Measurements from ENCODE around the gene ADGRG6. TPM values are rescaled to one million over a fixed set of nuclear protein-coding genes. Genes with fewer than 3 reads are reported as not detected.

ADGRG6 gene
- total RNA-seq, 1 experiment from 2014 or later = 0.49 TPM

DNA sequence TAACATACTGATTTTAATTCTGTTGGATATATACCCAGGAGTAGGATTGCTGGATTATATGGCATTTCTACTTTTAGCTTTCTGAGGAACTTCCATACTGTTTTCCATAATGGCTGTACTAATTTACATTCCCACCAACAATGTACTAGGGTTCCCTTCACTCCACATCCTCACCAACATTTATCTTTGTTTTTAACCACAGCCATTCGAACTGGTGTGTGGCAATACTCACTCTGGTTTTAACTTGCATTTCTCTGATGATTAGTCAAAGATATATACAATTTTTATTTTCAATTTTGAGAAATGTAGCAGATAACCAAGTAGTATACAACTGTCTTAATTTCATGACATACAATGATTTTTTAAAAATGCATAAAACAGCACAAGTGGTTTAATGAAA, 30.3 kb upstream of the ADGRG6 start:
- no peak for DNase-seq (ENCODE audit: low spot score)
- Histone ChIP-seq H3K27ac (ENCODE audit: low read depth, low read length, poor library complexity, severe bottlenecking) (no peak overlapping the region), H3K9me3 (ENCODE audit: low read depth, low read length, poor library complexity, severe bottlenecking) (no peaks in the 10 kb centered on the region), H3K4me1 (ENCODE audit: insufficient read depth, low read length, poor library complexity, severe bottlenecking) (no peaks in the 10 kb centered on the region), H3K27me3 (replicated peaks; ENCODE audit: insufficient read depth, low read depth, low read length, poor library complexity) (no peaks in the 10 kb centered on the region), H3K36me3 (ENCODE audit: insufficient read depth, low read length, poor library complexity, severe bottlenecking) (no peaks in the 10 kb centered on the region), H3K4me3 (ENCODE audit: low read depth, low read length, poor library complexity, severe bottlenecking) (no peak overlapping the region)
- intact Hi-C loops (cut with micrococcal nuclease; ENCODE audit: unreplicated experiment) = no loop called here
- no TSS peak for BruUV-seq (replicated peaks)
- ChIA-PET CTCF (no interaction called here), POLR2A (ENCODE audit: low non-redundant PET) (no interaction called here)
- TF ChIP-seq, protein P1, sequence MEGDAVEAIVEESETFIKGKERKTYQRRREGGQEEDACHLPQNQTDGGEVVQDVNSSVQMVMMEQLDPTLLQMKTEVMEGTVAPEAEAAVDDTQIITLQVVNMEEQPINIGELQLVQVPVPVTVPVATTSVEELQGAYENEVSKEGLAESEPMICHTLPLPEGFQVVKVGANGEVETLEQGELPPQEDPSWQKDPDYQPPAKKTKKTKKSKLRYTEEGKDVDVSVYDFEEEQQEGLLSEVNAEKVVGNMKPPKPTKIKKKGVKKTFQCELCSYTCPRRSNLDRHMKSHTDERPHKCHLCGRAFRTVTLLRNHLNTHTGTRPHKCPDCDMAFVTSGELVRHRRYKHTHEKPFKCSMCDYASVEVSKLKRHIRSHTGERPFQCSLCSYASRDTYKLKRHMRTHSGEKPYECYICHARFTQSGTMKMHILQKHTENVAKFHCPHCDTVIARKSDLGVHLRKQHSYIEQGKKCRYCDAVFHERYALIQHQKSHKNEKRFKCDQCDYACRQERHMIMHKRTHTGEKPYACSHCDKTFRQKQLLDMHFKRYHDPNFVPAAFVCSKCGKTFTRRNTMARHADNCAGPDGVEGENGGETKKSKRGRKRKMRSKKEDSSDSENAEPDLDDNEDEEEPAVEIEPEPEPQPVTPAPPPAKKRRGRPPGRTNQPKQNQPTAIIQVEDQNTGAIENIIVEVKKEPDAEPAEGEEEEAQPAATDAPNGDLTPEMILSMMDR (conservative IDR thresholded peaks at IDR 0.05; ENCODE audit: low read depth, low read length) = no peak
- TF ChIP-seq EZH2 (IDR thresholded peaks at IDR 0.05; ENCODE audit: borderline replicate concordance, low read depth, low read length, poor library complexity, severe bottlenecking) = no peak

DNA sequence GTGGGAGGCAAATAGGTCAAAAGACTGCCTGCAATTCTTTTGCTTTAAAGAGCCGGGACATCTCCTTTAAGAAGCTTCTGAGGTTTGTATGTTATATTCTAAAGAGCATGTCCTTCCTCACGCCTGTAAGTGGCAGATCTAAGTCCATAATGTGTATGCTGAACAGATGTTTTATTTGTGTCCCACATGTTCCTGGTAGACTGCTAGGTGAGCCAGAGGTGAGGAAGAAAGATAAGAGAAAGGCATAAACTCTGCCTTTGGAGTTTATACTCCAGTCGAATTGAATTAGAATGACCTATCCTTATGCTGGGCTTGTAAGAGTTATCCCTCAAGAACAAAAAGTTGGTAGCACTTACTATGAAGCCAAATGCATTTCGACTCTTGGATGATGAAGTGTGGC, 27.2 kb upstream of the ADGRG6 start:
- H3K4me3 ChIP-seq (ENCODE audit: low read depth, low read length, poor library complexity, severe bottlenecking) = no peak overlapping the region
- no peaks in the 10 kb centered on the region for H3K27me3 ChIP-seq (replicated peaks; ENCODE audit: insufficient read depth, low read depth, low read length, poor library complexity)
- DNase-seq (ENCODE audit: low spot score) = no peak
- intact Hi-C loops (cut with micrococcal nuclease; ENCODE audit: unreplicated experiment) = no loop called here
- H3K27ac ChIP-seq (ENCODE audit: low read depth, low read length, poor library complexity, severe bottlenecking) = no peak overlapping the region
- H3K9me3 ChIP-seq (ENCODE audit: low read depth, low read length, poor library complexity, severe bottlenecking) = no peaks in the 10 kb centered on the region
- ChIA-PET CTCF (no interaction called here), POLR2A (ENCODE audit: low non-redundant PET) (no interaction called here)
- H3K4me1 ChIP-seq (ENCODE audit: insufficient read depth, low read length, poor library complexity, severe bottlenecking) = no peaks in the 10 kb centered on the region
- no TSS peak for BruUV-seq (replicated peaks)
- TF ChIP-seq EZH2 (IDR thresholded peaks at IDR 0.05; ENCODE audit: borderline replicate concordance, low read depth, low read length, poor library complexity, severe bottlenecking) = no peak
- TF ChIP-seq, protein P1 (conservative IDR thresholded peaks at IDR 0.05; ENCODE audit: low read depth, low read length) = no peak
- H3K36me3 ChIP-seq (ENCODE audit: insufficient read depth, low read length, poor library complexity, severe bottlenecking) = no peaks in the 10 kb centered on the region

DNA sequence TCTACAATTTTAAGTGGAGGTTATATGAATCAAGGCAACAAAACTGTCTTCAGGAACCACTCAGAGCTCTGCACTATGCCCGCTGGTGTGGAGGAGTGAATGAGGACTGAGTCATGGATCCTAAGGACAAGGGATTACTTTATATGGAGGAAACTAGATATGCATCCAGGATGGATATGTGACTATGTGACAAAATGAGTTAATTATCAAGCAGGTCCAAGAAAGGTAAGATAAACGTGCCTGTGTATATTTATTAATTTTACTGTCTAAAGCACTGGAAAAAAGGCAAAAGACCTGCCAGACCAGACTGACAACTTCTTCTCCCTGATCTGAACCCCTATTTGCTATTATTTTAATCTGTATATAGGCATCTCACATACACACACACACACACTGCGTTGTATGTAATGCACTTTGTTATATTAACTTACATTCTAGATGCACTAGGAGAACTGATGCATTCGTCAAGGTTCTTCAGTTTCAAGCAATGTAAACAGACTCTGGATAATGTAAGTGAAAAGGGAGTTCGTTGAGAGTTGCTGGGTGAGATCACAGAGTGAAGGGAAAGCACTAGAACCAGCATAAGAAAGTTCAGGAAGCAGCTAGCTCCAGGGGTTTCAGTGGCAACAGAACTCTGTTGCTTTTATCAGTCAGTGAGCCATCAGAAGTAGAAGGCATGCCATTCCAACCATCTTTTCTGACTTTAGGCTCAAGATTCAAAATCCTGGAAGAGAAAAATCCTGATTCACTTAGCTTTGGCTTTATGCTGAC, 26.4 kb upstream of the ADGRG6 start:
- no peak for DNase-seq (ENCODE audit: low spot score)
- H3K4me1 ChIP-seq (ENCODE audit: insufficient read depth, low read length, poor library complexity, severe bottlenecking) = no peaks in the 10 kb centered on the region
- intact Hi-C loops (cut with micrococcal nuclease; ENCODE audit: unreplicated experiment) = no loop called here
- no peak overlapping the region for H3K4me3 ChIP-seq (ENCODE audit: low read depth, low read length, poor library complexity, severe bottlenecking)
- ChIA-PET CTCF (no interaction called here), POLR2A (ENCODE audit: low non-redundant PET) (no interaction called here)
- no peak for TF ChIP-seq EZH2 (IDR thresholded peaks at IDR 0.05; ENCODE audit: borderline replicate concordance, low read depth, low read length, poor library complexity, severe bottlenecking)
- TF ChIP-seq, protein P1 (conservative IDR thresholded peaks at IDR 0.05; ENCODE audit: low read depth, low read length) = no peak
- no peak overlapping the region for H3K27ac ChIP-seq (ENCODE audit: low read depth, low read length, poor library complexity, severe bottlenecking)
- no peaks in the 10 kb centered on the region for H3K27me3 ChIP-seq (replicated peaks; ENCODE audit: insufficient read depth, low read depth, low read length, poor library complexity)
- no TSS peak for BruUV-seq (replicated peaks)
- no peaks in the 10 kb centered on the region for H3K9me3 ChIP-seq (ENCODE audit: low read depth, low read length, poor library complexity, severe bottlenecking)
- no peaks in the 10 kb centered on the region for H3K36me3 ChIP-seq (ENCODE audit: insufficient read depth, low read length, poor library complexity, severe bottlenecking)

Data from A673 (cell line).